Mesothelial cell of epicardium (in vitro differentiated cells): ENCODE measurements around the gene ATP2A2. TPM values are rescaled to one million over a fixed set of nuclear protein-coding genes. Genes with fewer than 3 reads are reported as not detected.
A peak's percentile ranks its signal among the peaks of the same experiment; 100 is the strongest.

ENCODE experiments used
- DNase-seq, 2 experiments: peaks; one replicate each; pipeline ENCODE4 v3.0.0; 2021; ENCODE audit warnings: low spot score in 2 of 2; ENCODE audit not compliant: unreplicated experiment in 2 of 2
- H3K27ac Mint-ChIP-seq: 2 replicates; pipeline ENCODE4 v1.8.0; 2021; ENCODE audit warnings: mixed read lengths
- H3K27me3 Mint-ChIP-seq: 2 replicates; pipeline ENCODE4 v1.8.0; 2021; ENCODE audit warnings: low read depth, mixed read lengths
- H3K36me3 Mint-ChIP-seq: 2 replicates; pipeline ENCODE4 v1.8.0; 2021; ENCODE audit warnings: mixed read lengths
- H3K4me1 Mint-ChIP-seq: 2 replicates; pipeline ENCODE4 v1.8.0; 2021; ENCODE audit warnings: mixed read lengths
- H3K4me3 Mint-ChIP-seq: 2 replicates; pipeline ENCODE4 v1.8.0; 2021; ENCODE audit warnings: mild to moderate bottlenecking, moderate library complexity, mixed read lengths
- H3K9me3 Mint-ChIP-seq: 2 replicates; pipeline ENCODE4 v1.8.0; 2021; ENCODE audit warnings: mixed read lengths
- total RNA-seq: library from RNA; stranded (reverse); gene quantifications from 3 replicates; pipeline ENCODE4 v1.2.1, GENCODE V29; 2021
- TF ChIP-seq, protein P1 (sequence below): fragments of 200-600 bp; sonication (generic); IDR thresholded peaks from one replicate; pipeline ENCODE4 v1.5.0; 2021; ENCODE audit warnings: antibody characterized with exemption; ENCODE audit not compliant: unreplicated experiment

The ATP2A2 gene
- total RNA-seq, 1 donor from 2014 or later: 186 TPM

DNA sequence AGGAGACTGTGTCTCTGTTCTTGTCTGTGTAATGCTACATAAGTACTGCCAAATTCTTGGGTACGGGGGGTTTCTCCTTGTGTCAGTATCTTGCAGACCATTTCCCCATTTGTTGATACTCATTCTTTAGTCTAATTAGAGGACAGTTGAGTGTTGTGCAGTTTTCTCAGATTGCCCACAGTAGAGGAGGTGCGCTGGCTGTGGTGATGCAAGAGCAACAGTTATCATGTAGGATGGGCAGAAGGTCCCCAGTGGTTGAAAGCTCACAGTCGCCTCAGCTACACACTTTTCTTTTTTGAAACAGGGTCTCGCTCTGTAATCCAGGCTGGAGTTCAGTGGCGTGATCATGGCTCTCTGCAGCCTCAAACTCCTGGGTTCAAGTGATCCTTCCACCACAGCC, 37.8 kb upstream of the ATP2A2 start:
- H3K4me3 Mint-ChIP-seq: no peak overlapping the region
- H3K27me3 Mint-ChIP-seq: no peaks in the 10 kb centered on the region
- H3K27ac Mint-ChIP-seq: no peak overlapping the region

DNA sequence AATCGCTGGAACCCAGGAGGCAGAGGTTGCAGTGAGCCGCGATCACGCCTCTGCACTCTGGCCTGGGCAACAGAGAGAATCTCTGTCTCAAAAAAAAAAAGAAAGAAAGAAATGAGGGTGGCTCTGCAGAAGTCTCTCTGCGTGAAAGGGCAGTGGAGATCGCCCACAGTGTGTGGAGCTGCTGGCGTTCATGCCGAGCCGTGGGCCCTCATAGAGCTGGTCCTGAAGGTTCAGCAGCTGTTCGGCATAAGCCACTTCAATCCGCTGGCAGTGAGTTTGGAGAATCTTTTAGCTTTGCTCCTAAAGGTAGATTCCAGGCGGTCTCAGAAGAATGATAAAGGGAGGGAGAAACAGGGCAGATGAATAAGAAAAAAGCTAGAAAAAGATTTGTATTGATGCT, 36.7 kb upstream of the ATP2A2 start:
- Mint-ChIP-seq H3K9me3 (no peaks in the 10 kb centered on the region), H3K27me3 (no peaks in the 10 kb centered on the region), H3K4me3 (no peak overlapping the region), H3K36me3 (peaks cover 19% of the 10 kb centered on the region), H3K4me1 (peaks cover 45% of the 10 kb centered on the region), H3K27ac (no peak overlapping the region)
- no peak for DNase-seq
- TF ChIP-seq, protein P1, sequence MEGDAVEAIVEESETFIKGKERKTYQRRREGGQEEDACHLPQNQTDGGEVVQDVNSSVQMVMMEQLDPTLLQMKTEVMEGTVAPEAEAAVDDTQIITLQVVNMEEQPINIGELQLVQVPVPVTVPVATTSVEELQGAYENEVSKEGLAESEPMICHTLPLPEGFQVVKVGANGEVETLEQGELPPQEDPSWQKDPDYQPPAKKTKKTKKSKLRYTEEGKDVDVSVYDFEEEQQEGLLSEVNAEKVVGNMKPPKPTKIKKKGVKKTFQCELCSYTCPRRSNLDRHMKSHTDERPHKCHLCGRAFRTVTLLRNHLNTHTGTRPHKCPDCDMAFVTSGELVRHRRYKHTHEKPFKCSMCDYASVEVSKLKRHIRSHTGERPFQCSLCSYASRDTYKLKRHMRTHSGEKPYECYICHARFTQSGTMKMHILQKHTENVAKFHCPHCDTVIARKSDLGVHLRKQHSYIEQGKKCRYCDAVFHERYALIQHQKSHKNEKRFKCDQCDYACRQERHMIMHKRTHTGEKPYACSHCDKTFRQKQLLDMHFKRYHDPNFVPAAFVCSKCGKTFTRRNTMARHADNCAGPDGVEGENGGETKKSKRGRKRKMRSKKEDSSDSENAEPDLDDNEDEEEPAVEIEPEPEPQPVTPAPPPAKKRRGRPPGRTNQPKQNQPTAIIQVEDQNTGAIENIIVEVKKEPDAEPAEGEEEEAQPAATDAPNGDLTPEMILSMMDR: no peak

More for the DNA sequence above, 37.8 kb upstream of the ATP2A2 start:
- TF ChIP-seq, protein P1: no peak
- peaks cover 19% of the 10 kb centered on the region for H3K36me3 Mint-ChIP-seq
- H3K4me1 Mint-ChIP-seq: peaks cover 33% of the 10 kb centered on the region
- no peak for DNase-seq
- no peaks in the 10 kb centered on the region for H3K9me3 Mint-ChIP-seq

DNA sequence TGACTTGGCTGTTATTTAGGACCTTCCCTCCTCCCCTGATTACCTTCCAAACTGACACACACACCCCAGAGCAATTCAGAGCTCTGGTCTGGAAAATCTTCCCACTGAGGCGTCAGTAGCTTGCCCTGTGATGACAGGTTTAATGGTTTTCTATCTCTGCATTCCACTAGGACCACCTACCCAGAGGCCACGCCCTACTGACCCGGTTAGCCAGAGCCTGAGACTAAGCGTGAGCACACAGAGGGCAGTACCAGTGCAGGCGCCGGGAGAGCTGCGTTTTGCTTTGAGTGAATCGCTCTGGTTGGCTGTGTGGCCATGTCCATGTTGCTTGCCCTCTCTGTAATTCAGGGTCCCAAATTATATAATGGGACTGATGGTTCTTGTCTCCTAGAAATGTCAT, 36.2 kb upstream of the ATP2A2 start:
- Mint-ChIP-seq H3K4me1 (peaks cover 48% of the 10 kb centered on the region), H3K4me3 (no peak overlapping the region), H3K27me3 (no peaks in the 10 kb centered on the region), H3K36me3 (peaks cover 18% of the 10 kb centered on the region), H3K9me3 (no peaks in the 10 kb centered on the region), H3K27ac (peak overlapping the region; percentile 72)
- TF ChIP-seq, protein P1: no peak
- DNase-seq: no peak

DNA sequence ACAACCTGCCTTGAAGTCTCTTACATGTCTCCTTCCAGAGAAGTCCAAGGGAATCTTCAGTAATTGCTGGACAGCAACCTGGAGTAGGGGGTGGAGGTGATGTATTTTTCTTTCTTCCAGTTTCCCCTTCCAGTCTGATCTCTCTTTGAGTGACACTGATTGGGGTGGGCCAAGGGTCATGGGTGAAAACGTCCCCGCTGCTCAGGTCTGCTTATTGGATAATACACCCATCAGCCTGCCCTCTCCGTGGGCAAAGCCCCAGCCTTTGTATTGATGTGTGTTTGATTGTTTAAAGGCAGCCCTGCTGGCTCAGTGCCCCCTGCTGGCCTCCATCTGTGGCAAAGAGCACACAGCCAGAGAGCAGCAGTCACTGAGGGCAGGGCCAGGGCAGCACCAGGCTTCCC, 35.7 kb upstream of the ATP2A2 start:
- peaks cover 53% of the 10 kb centered on the region for H3K4me1 Mint-ChIP-seq
- no peaks in the 10 kb centered on the region for H3K27me3 Mint-ChIP-seq
- TF ChIP-seq, protein P1: no peak
- peaks cover 15% of the 10 kb centered on the region for H3K36me3 Mint-ChIP-seq
- DNase-seq: no peak
- H3K4me3 Mint-ChIP-seq: no peak overlapping the region
- H3K27ac Mint-ChIP-seq: no peak overlapping the region
- no peaks in the 10 kb centered on the region for H3K9me3 Mint-ChIP-seq

DNA sequence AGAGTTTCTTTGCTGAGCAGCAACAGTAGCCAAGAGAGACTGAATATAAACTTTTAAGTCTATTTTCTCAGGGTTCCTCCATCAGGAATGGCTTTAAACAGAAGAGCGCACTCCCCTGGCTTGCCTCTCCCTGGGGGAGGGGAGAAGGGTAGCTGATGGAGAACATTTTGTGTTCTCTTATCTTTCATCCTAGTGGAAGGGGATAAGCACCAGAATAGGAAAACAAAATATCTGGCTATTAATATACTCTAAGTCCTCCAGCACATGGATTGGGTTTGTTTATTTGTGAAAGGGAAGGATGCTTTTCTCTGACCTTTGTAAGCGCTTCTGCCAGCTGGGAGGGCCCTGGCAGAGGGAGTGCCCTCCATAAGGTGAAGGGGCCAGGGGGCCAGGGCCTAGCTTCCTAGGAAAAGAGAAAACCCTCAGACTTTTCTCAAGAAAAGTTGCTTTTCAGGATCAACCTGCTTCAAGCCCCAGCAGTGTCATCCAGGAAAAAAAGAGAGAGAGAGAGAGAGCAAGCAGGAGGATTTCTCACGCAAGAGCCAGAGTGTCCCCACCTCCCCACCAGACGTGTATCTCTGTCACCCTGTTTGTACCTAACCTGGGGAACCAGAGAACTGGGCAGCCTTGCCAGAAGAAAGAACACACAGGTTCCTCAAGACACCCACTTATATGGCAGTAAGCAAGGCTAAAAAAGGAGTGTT, 34.3 kb upstream of the ATP2A2 start:
- no peak for DNase-seq
- Mint-ChIP-seq H3K27ac (peak overlapping the region; percentile 98), H3K9me3 (no peaks in the 10 kb centered on the region), H3K36me3 (peaks cover 15% of the 10 kb centered on the region), H3K4me1 (peaks cover 57% of the 10 kb centered on the region), H3K4me3 (peak overlapping the region; percentile 15), H3K27me3 (no peaks in the 10 kb centered on the region)
- TF ChIP-seq, protein P1: no peak
